HG03520 (cell line): ENCODE results near the gene BOC.

Experiments used
- ATAC-seq: cut with Tn5 transposase; IDR thresholded peaks from one replicate; pipeline ENCODE4 v1.9.1; 2021; ENCODE audit warnings: mild to moderate bottlenecking, moderate library complexity; ENCODE audit not compliant: unreplicated experiment

BOC gene

DNA sequence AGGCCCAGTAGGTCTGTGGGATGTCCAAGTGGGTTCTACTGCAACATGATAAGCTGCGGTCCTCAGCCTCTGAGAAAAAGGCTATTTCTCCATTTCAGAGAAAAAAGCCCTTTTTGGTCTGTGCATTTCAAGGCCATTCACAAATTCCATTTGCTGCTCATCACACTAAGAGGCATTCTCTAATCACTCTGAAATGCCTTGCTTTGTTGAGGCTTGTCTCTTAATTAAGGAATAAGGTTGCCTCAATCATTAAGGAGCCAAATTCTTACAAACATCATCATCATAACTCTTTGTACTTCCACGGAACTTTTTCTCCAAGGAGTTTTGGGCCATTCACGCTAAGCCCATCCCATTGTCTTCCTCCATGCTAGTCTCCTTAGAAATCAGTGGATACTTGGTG is 74.4 kb downstream of the BOC start:
- no peak for ATAC-seq

DNA sequence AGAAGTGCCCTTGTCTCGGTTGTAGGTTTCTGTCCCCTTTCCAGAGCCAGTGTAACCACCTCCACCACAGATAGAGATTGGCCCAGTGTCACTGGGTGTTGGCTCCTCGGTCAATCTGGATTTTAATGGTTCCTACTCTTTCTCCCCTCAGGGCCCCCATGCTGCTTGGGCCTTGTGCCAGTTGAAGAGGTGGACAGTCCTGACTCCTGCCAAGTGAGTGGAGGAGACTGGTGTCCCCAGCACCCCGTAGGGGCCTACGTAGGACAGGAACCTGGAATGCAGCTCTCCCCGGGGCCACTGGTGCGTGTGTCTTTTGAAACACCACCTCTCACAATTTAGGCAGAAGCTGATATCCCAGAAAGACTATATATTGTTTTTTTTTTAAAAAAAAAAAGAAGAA is 75.2 kb downstream of the BOC start:
- ATAC-seq: no peak

DNA sequence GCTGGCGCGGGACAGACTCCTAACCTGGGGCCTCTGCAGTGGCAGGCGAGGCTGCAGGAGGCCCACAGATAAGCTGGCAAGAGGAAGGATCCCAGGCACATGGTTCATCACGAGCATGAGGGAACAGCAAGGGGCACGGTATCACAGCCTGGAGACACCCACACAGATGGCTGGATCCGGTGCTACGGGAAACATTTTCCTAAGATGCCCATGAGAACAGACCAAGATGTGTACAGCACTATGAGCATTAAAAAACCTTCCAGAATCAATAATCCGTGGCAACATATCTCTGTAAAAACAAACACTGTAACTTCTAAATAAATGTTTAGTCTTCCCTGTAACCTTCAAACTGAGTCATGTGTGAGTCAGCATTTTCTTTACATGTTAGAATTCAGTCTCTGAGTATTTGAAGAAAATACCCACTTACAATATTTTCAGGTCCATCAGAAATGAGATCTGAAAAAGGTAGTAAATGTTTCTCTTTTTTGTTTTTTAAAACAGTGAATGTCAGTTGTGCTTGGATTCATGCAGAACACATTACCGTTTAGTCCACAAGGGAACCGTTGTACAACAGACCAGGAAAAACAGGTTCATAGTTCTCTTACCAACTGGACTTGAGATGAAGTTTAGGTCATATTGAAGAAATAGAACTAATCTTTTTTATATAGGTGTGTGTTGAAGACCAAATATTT is 75.9 kb downstream of the BOC start:
- ATAC-seq: no peak

DNA sequence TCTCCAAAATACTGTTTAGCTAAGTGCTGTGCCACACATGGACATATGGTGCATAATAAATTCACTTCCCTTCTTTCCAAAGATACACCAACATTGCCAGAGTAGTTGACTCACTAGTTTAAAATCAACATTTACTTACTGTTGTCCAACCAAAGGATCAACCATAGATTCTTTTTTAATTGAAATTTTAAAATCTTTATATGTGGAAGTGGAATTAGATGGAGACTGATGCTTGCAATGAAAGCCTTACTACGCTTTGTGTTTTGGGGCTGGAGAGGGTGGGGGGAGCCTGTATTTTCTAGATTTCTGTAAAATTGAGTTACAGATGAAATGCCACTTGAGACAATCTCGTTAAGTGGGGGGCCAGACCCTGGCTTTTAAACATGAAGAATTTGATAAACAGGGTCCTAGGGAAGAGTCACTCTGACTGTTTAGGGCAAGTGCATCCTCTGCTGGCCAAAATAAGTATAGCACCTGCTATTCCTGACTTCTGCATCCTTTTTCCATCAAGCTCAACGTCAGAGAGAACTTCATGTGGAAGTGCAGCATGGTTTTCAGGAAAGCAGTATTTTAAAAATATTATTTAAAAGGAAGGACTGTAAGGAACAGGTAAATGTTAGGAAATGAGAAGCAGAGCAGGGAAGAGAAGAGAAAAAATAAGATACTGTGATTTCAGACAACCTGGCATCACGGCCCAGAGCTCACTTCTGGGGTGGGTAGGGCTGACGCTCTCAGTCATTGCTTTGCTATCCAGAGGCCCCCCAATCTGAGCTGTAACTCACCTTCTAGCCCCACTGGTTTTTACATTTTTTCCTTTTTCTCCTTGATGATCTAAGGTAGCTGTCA is 76.7 kb downstream of the BOC start:
- ATAC-seq: no peak

DNA sequence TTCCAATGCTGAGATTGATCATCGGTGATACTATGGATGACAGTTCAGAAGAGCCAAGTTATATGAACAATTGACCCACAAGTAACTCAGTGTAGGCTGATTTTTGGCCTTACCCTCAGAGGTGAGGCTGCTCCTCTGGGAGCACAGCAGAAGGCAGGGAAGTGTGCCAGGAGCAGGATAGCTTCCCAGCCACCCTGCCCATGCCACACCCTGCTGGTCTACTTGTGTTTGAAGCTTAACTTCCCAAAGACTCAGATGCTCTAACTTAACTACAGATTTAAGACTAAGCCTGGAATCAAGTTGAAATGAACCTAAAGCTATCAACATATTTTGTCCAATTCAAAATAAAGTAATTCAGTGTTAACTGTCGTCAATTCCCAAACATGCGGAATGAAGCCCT is 77.5 kb downstream of the BOC start:
- ATAC-seq: no peak

DNA sequence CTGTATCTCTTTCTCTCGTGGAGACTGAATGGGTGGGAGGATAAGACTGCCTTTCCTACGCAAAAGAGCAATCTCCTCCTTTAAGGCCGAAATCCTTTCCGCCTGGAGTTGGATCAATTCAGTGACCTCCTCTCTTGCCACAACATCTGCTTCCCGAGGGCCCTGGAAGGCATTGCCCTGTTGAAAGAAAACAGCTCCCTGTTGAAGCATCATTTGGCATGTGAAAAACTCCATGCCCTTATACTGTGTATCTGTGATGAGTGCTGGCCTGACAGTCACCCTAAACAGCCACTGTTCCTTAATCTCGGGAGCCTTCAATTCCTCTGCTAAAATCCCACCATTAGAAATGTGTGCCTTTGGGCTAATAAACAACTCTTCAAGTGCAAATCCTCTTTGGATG is 80.2 kb downstream of the BOC start:
- ATAC-seq: no peak

DNA sequence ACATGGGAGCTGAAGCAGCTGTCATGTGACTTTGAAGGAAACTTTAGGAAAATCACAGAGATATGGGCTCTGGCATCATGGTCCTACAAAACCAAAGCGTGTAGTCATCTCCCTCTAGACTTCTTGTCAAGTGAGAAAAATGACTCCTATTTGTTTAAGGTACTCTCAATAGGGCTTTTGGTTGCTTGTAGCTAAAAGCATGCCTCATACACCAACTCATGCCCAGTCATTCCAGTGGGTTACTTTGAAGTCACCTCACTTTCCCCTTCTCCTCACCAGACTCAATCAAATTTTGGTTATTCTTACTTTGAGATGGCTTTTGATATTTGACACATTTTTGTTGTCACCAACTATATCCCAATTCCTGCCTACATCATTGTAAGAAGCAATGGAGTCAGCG is 81.6 kb downstream of the BOC start:
- ATAC-seq: no peak

DNA sequence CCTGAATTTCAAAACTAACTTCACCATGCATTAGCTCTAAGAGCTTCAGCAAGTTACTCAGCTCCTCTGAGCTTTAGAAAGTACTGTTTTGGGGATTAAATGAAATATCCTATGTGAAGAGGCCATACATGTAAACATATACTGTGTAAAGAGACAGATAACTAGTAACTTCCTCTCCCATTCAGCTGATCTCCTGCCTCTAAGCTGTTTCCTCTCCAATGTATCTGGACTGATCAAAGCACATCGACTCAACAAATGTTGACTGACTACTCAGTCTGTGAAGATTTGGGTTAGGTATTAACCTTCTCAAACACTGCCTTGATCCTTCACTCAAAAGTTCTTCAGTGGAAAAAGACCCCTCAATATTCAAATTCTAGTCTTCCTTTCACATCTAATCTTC is 82.0 kb downstream of the BOC start:
- ATAC-seq: no peak

DNA sequence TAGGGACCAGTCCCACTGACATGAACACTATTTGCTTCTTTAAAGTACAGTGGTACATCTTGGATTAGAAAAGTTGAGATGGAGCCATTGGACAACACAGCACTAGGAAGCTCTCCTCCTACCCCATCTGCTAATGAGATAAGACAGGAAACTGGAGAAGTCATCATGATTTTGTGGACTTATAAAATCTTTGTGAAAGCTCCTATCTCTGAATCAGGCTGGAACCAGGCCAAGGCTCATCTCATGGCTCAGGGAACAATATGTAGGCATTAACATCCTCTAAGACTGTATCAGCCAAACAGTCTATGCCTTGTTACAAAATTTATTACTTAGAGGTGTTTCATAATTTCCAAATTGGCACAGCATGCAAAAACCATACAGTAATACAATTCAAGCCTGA is 84.1 kb downstream of the BOC start:
- no peak for ATAC-seq

DNA sequence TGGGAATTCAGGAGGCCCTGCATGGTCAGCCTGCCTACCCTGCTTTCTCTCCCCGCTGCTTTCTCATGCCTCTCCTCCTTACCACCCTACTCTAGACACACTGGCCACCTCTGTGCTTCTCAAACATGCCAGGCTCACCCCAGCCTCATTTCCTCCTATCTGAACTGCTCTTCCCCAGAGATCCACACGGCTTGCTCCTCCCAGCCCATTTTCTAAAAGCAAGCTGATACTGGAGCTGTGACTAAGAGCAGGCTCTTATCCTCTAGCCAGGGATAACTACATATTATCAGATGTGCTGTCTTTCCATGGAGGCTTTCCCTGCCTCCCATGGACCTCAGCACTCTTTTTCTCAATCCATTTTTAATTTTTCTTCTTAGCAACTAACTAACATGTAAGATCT is 85.9 kb downstream of the BOC start:
- no peak for ATAC-seq

DNA sequence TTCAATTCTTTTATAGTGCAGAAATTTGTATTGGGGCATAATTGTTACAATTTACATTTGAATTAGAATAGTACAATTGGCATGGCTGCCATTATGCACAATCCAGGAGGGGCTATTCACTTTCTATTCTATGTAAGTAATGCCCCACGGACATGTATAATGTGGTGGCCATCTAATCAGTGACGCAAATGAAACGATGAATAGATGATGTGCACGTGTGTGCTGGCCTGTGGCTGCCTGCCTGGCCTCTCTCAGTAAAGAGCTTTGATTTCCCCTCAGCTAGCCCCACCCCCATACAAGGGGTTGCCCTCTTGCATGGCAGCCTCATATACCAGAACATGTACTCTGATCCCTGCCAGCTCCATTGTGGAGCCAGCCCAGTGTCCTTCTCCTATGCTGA is 86.5 kb downstream of the BOC start:
- ATAC-seq: no peak

DNA sequence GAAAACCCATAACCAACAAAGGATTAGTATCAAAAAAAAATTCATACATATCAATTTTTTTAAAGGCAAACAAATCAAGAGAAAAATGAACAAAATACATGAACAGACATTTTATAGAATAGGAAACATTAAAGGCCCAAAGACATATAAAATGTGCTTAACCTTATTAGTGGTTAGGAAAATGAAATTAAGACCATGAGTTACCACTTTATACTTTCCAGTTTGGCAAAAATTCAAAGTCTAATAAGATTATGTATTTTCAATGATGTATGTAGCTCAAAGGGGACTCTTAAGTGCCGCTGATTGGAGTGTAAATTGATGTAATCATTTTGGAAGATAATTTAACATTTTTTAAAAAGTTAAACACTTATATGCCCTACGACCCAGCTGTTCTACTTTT is 89.2 kb downstream of the BOC start:
- no peak for ATAC-seq

DNA sequence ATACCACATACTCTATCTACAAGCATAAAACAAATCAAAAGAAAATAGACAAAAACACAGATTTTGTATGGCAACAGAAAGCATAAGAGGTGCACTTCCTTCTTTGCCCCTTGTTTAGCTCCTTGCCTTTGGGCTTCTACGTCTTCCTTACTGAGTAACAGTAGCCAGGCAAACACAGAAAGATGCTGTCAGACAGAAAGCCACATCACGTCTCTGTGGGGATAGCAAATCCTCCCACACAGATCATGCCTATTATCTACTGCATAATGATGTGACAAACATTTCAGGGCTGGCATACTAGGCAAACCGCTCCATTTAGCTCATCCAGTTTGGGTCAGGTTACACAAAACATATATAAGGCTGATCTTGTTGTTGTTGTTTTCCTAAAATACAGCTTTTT is 92.7 kb downstream of the BOC start:
- no peak for ATAC-seq

DNA sequence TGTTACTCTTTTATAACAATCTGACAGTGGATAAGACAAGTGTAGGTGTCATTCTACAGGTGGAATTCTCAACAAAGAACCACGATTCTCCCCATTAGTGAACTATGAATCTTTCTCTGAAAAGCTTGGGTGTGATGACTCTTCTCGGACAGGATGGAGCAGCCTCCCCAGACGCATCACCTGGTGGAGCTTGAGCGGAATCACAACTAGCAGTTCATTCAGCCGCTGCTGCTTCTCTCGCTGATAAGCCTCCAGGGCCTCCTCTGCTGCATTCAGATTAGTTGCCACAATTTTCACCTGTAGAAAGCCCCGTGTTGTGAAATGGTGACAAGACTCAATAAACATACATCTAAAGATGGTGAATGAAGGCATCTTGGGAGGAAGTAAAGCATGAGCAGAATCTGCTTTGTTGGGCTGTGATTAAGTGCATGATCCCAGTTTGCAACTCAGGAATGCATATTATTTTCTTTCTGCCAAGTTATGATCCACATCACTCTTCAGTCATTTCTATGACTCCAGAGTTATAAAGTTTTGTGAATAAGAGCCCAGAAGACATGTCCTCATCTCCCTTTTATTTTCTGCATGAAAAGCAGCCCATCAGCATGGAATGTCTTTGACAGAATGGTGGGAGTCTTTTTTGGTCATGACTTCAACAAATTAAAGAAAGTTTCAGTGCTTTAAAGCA is 93.6 kb downstream of the BOC start:
- ATAC-seq: no peak

DNA sequence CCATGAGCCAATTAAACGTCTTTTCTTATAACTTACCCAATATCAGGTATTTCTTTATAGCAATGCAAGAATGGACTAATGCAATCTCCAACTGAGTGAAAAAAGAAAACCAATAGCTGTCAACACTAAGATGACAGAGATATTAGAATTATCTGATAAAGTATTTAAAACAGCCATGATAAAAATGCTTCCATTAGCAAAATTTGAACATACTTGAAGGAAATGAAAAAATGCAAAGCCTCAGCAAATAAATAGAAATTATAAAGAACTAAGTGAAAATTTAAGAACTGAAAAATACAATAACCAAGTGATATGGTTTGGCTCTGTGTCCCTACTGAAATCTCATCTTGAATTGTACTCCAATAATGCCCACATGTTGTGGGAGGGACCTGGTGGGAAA is 99.6 kb downstream of the BOC start:
- no peak for ATAC-seq

DNA sequence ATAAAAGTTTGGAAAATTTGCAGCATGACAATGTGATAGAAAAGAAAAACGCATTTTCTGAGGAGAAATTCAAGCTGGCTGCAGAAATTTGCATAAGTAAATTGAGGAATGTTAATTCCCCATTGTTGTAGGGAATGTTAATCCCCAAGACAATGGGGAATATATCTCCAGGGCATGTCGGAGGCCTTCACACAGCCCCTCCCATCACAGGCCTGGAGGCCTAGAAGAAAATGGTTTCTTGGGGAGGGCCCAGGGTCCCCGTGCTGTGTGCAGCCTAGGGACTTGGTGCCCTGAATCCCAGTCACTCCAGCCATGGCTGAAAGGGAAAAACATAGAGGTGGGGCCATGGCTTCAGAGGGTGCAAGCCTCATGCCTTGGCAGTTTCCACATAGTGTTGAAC is 101.1 kb downstream of the BOC start:
- no peak for ATAC-seq

DNA sequence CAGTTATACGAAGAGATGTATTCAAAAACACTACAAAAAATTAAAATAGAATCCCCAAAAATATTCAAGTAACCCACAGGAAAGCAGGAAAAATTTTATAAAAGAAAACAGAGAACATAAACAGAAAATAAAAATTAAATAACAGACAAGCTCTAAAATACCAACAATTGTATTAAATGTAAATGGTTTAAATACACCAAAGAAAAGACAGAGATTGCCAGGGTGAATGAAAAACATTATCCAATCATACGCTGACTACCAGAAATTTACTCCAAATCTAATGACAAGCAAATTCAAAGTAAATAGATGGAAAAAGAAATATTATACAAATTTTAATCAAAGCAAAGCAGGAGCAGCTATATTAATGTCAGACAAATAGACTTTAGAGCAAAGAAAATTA is 103.6 kb downstream of the BOC start:
- ATAC-seq: no peak

DNA sequence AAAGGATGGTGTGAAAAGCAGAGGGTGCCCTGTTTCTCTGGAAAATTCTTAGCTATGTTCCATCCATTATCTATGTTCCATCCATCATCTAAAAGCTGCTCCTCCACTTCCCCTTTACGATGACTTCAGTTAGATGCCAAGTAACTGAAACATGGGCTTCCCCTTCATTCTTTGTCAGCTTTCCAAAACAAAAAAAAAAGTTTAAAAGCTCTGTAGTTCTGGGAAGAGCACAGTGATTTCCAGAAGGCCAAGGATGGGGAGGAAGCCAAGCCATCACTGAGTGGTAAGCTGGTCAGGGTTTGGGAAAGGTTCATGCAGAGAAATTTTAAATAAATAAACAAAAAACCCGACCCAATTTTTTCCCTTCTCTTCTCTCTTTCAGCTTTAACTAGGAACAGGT is 118.4 kb downstream of the BOC start:
- no peak for ATAC-seq

DNA sequence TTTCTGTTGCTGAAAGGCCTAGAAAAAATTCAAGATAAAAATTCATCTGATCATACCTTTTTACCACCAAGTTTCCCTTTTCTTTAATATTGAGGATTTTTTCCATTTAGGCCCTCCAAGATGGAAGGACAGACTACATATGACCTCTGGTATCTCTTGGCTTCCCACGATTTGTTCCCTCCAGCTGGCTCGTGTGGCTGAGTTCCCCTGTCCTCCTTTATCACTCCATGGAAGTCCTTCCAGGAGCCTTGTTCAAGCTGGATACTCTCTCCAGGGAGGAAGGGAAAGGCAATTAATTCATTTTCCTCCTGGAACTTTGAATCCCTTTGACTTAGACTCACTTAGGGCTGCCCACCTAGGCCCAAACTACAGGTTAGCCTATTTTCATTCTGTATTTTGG is 119.4 kb downstream of the BOC start:
- ATAC-seq: no peak

DNA sequence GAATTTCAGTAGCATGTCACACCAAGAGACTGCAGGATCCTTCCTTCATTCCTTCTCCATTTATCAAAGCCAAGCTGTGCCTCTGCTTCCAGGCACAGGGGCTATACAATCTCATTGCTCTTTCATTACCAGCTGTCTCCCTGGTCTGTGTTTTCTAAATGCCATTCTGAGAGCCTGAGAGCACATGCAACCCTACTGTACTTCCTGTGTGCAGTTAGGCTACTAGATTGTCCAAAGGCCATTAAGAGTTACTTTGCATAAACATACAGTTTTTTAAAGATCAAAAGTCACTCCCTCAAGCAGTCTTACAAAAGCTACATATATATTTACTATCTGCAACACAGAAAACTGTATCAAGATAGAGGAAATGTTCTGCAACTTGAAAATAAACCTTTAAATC is 119.8 kb downstream of the BOC start:
- no peak for ATAC-seq
